Testis (tissue), 3 donors: ENCODE measurements around the gene PGM1. TPM values are rescaled to one million over a fixed set of nuclear protein-coding genes. Genes with fewer than 3 reads are reported as not detected.

Source experiments
- DNase-seq: peaks from one replicate; pipeline ENCODE4 v3.0.0-alpha.2; 2019
- H3K27ac ChIP-seq, 2 donors: fragments of 200-600 bp; sonication (generic); one replicate each; pipeline ENCODE4 v1.5.1; 2019
- H3K27me3 ChIP-seq: fragments of 200-600 bp; sonication (generic); one replicate; pipeline ENCODE4 v1.5.1; 2019
- H3K36me3 ChIP-seq: fragments of 200-600 bp; sonication (generic); one replicate; pipeline ENCODE4 v1.5.1; 2017; ENCODE audit warnings: low read depth; ENCODE audit errors: missing control alignments
- H3K4me1 ChIP-seq: fragments of 200-600 bp; sonication (generic); one replicate; pipeline ENCODE4 v1.5.1; 2019
- H3K4me3 ChIP-seq, 2 donors: fragments of 200-600 bp; sonication (generic); one replicate each; pipeline ENCODE4 v1.5.1; 2017 to 2019
- H3K9me3 ChIP-seq: fragments of 200-600 bp; sonication (generic); one replicate; pipeline ENCODE4 v1.5.1; 2017
- POLR2A ChIP-seq: fragments of 450-650 bp; IDR thresholded peaks from one replicate; pipeline ENCODE4 v1.6.1; 2017; ENCODE audit warnings: antibody characterized with exemption, mild to moderate bottlenecking, moderate library complexity
- WGBS, 2 donors: methylation state at CpG; one replicate each; pipeline ENCODE4 v1.1.5; 2018; 5-methylcytosine and 5-hydroxymethylcytosine counted together
- intact Hi-C: fragments of 100-400 bp; cut with DNase I; formaldehyde crosslinking; loops from one replicate; pipeline ENCODE4 v1.15.1; 2023; ENCODE audit warnings: low total_unique reads
- polyA plus RNA-seq: library from polyadenylated mRNA; stranded (reverse); fragments of 350-450 nt; fragmentation: Illumina TruSeq; extraction: RNeasy Lipid Tissue Mini Kit (QIAGEN cat#74804); gene quantifications from one replicate; pipeline ENCODE4 v1.2.3, GENCODE V29; 2014; ENCODE audit warnings: low read depth, low replicate concordance; ENCODE audit not compliant: insufficient read depth
- total RNA-seq, 2 donors: library from RNA; depleted of rRNA; stranded (reverse); fragments of >200 nt; gene quantifications; one replicate each; pipeline ENCODE4 v1.2.3, GENCODE V29; 2016
- TF ChIP-seq, protein P1 (sequence below), 3 experiments: fragments of 450-650 bp in 2 of 3; fragments of 200-600 bp in 1 of 3; sonication (generic) in 1 of 3; IDR thresholded peaks; one replicate each; pipeline ENCODE4 v1.5.1; 2016 to 2019; ENCODE audit warnings: antibody characterized with exemption in 3 of 3, mild to moderate bottlenecking in 2 of 3, moderate library complexity in 1 of 3

PGM1 gene
- total and polyA plus RNA-seq, 3 donors from 2014 or later = 23.2 to 27.7 (median 27.5) TPM

DNA sequence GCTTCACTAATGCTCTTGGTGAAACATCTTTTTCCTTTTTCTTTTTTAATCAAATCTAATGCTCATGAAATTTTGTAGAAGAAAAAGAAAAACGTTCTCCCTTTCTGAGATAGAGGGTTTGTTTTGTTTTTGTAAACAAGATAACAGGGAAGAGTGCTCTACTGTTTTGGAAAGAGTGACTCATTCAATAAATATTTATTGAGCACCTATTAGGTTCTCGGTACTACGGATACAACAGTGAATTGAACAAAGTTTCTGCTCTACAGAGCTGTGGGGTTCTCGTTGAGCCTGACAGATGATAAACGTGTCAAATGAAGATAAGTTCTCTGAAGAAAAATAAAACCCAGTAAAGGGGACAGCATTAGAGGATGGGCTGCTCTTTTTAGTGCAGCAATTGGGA is 7.0 kb downstream of the PGM1 start:
- Histone ChIP-seq H3K4me3 (no peak overlapping the region), H3K36me3 (no peaks in the 10 kb centered on the region), H3K9me3 (no peaks in the 10 kb centered on the region), H3K27ac (no peak overlapping the region), H3K27me3 (no peaks in the 10 kb centered on the region), H3K4me1 (no peaks in the 10 kb centered on the region)
- WGBS, 2 donors = 56 to 71% methylated on average over 5 of the region's 5 CpGs
- DNase-seq = no peak
- no peak for TF ChIP-seq POLR2A
- TF ChIP-seq, protein P1, sequence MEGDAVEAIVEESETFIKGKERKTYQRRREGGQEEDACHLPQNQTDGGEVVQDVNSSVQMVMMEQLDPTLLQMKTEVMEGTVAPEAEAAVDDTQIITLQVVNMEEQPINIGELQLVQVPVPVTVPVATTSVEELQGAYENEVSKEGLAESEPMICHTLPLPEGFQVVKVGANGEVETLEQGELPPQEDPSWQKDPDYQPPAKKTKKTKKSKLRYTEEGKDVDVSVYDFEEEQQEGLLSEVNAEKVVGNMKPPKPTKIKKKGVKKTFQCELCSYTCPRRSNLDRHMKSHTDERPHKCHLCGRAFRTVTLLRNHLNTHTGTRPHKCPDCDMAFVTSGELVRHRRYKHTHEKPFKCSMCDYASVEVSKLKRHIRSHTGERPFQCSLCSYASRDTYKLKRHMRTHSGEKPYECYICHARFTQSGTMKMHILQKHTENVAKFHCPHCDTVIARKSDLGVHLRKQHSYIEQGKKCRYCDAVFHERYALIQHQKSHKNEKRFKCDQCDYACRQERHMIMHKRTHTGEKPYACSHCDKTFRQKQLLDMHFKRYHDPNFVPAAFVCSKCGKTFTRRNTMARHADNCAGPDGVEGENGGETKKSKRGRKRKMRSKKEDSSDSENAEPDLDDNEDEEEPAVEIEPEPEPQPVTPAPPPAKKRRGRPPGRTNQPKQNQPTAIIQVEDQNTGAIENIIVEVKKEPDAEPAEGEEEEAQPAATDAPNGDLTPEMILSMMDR (IDR thresholded peaks at IDR 0.05) = no peak
- intact Hi-C loops = no loop called here

DNA sequence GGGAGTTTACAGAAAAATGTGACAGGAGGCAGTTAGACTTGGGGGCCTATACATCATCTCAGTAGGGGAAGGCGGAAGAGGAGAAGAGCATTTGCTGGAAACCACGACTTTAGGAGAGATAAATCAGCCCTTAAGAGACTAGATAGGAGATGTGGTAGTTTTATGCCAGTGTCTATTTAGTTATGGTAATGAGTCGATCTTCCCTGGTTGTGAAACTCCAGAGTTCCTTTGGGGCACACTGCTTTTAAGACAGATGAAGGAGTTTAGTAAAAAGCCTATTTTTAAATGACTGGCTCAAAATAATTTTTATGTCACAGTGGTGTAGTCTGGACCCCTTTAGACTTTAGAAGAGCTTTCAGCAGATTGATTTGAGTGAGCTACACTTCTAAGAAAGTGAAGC is 7.8 kb downstream of the PGM1 start:
- Histone ChIP-seq H3K4me1 (no peaks in the 10 kb centered on the region), H3K27me3 (no peaks in the 10 kb centered on the region), H3K27ac (no peak overlapping the region), H3K4me3 (no peak overlapping the region), H3K9me3 (no peaks in the 10 kb centered on the region), H3K36me3 (no peaks in the 10 kb centered on the region)
- DNase-seq = no peak
- intact Hi-C loops = no loop called here
- WGBS, 2 donors = 74 to 86% methylated on average over 3 of the region's 3 CpGs
- TF ChIP-seq, protein P1 (IDR thresholded peaks at IDR 0.05) = no peak

DNA sequence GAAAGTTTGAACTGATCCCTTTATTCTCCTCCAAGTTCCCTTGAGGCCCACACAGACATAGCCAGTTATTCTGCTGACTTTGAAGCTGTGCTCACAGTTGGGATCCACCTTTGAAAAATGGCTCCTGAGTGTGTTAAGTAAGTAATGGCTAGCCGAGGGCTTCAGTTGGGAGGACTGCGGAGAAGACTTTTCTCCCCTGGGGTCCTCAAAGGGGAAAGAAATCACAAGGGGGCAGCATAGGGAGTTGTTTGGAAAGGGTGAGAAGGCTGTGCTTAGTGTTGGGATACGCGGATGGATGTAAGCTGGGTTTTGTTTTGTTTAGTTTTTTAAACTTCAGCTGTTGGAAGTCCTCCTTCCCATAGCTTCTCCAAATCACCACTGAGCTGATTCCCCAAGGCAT is 8.3 kb downstream of the PGM1 start:
- TF ChIP-seq POLR2A = no peak
- TF ChIP-seq, protein P1 (IDR thresholded peaks at IDR 0.05) = no peak
- intact Hi-C loops = no loop called here
- Histone ChIP-seq H3K27ac (no peak overlapping the region), H3K9me3 (no peaks in the 10 kb centered on the region), H3K4me3 (no peak overlapping the region), H3K27me3 (no peaks in the 10 kb centered on the region), H3K36me3 (no peaks in the 10 kb centered on the region), H3K4me1 (no peaks in the 10 kb centered on the region)
- no peak for DNase-seq
- WGBS, 2 donors = 89 to 90% methylated on average over 4 of the region's 4 CpGs

GRCh38 chr1:63601912-63602311 is 8.7 kb downstream of the PGM1 start:
- DNase-seq = no peak
- H3K9me3 ChIP-seq = no peaks in the 10 kb centered on the region
- H3K4me1 ChIP-seq = no peaks in the 10 kb centered on the region
- intact Hi-C loops = no loop called here
- no peaks in the 10 kb centered on the region for H3K36me3 ChIP-seq
- H3K27ac ChIP-seq = no peak overlapping the region
- no peak for TF ChIP-seq POLR2A
- TF ChIP-seq, protein P1 (IDR thresholded peaks at IDR 0.05) = no peak
- no peak overlapping the region for H3K4me3 ChIP-seq
- H3K27me3 ChIP-seq = no peaks in the 10 kb centered on the region
- 96 to 100% methylated on average over 1 of the region's 1 CpG for WGBS, 2 donors

DNA sequence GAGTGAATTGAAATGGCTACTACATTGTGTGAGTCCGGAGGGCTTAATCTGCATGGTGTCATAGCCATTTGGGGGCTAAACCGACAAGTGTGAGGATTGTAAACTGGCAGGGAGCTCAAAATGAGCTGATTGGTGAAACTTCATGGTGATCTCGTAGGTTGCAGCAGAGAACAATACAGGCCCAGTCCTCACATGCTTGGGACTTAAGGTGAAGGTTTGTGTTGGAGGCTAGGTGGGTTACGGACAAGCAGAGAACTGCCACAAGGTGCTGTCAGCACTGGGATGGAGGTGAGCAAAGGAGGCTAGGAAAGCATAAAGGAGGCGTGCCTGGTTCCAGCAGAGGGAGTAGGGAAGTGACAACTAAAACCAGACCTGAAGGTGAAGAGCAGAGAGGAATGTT is 9.4 kb downstream of the PGM1 start:
- H3K4me3 ChIP-seq = no peak overlapping the region
- TF ChIP-seq POLR2A = no peak
- TF ChIP-seq, protein P1 (IDR thresholded peaks at IDR 0.05) = no peak
- no peaks in the 10 kb centered on the region for H3K27me3 ChIP-seq
- intact Hi-C loops = no loop called here
- no peaks in the 10 kb centered on the region for H3K4me1 ChIP-seq
- WGBS, 2 donors = 85 to 89% methylated on average over 5 of the region's 5 CpGs
- no peaks in the 10 kb centered on the region for H3K36me3 ChIP-seq
- H3K9me3 ChIP-seq = no peaks in the 10 kb centered on the region
- H3K27ac ChIP-seq = no peak overlapping the region
- DNase-seq = no peak
